Hepatocyte (in vitro differentiated cells): ENCODE measurements around the gene AGPS.

Source experiments
- CTCF ChIP-seq: fragments of 200-600 bp; sonication (generic); IDR thresholded peaks from 2 replicates; pipeline ENCODE4 v1.5.1; 2016; ENCODE audit warnings: antibody characterized with exemption, mild to moderate bottlenecking; ENCODE audit not compliant: poor library complexity
- EZH2 ChIP-seq: fragments of 200-600 bp; sonication (generic); IDR thresholded peaks from 2 replicates; pipeline ENCODE4 v1.6.1; 2016; ENCODE audit warnings: antibody characterized with exemption, mild to moderate bottlenecking, borderline replicate concordance
- EZH2phosphoT487 ChIP-seq: fragments of 200-600 bp; sonication (generic); IDR thresholded peaks from one replicate; pipeline ENCODE4 v1.6.1; 2018; ENCODE audit warnings: antibody characterized with exemption, mild to moderate bottlenecking, low read depth, moderate library complexity; ENCODE audit not compliant: unreplicated experiment, severe bottlenecking

DNA sequence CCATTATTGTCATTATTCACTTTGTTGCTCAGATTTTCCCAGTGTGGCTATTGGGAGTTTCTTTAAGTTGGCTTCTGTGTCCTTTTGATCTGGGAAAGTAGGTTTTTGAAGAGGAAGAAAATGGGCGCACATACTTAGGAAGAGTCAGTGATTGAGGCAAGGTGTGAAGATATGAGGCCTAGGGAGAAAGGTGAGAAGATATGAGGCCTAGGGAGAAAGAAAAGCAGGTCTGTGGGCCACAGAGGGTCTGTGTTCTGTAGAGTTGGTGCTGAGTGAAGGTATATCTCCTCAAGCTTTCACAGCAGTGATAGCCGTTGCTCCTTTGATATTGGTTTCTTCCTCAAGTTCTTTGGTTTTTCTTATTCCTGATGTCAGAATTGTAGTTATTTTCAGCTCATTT lies 126.2 kb downstream of the AGPS start:
- TF ChIP-seq CTCF (no peak), EZH2 (no peak), EZH2phosphoT487 (no peak)
